ENCODE results near the gene YBEY.

Gene YBEY

DNA sequence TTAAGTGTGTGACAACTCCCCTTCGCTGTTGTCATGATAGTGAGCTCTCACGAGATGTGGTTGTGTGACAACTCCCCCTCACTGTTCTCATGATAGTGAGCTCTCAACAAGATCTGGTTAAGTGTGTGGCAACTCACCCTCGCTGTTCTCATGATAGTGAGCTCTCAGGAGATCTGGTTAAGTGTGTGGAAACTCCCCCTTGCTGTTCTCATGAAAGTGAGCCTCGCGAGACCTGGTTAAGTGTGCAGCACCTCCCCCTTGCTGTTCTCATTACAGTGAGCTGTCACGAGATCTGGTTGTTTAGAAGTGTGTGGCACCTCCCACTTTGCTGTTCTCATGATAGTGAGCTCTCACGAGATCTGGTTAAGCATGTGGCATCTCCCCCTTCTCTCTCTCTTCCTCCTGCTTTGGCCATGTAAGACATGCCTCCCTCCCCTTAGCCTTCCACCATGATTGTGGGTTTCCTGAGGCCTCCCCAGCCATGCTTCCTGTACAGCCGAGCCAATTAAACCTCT, 32.5 kb upstream of the YBEY start:
- no peak overlapping the region for H3K4me3 ChIP-seq (ENCODE audit: low read depth, low read length)
- TF ChIP-seq, protein P1, sequence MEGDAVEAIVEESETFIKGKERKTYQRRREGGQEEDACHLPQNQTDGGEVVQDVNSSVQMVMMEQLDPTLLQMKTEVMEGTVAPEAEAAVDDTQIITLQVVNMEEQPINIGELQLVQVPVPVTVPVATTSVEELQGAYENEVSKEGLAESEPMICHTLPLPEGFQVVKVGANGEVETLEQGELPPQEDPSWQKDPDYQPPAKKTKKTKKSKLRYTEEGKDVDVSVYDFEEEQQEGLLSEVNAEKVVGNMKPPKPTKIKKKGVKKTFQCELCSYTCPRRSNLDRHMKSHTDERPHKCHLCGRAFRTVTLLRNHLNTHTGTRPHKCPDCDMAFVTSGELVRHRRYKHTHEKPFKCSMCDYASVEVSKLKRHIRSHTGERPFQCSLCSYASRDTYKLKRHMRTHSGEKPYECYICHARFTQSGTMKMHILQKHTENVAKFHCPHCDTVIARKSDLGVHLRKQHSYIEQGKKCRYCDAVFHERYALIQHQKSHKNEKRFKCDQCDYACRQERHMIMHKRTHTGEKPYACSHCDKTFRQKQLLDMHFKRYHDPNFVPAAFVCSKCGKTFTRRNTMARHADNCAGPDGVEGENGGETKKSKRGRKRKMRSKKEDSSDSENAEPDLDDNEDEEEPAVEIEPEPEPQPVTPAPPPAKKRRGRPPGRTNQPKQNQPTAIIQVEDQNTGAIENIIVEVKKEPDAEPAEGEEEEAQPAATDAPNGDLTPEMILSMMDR (IDR thresholded peaks at IDR 0.05; ENCODE audit: borderline replicate concordance, insufficient read depth, low read depth, low read length): no peak

DNA sequence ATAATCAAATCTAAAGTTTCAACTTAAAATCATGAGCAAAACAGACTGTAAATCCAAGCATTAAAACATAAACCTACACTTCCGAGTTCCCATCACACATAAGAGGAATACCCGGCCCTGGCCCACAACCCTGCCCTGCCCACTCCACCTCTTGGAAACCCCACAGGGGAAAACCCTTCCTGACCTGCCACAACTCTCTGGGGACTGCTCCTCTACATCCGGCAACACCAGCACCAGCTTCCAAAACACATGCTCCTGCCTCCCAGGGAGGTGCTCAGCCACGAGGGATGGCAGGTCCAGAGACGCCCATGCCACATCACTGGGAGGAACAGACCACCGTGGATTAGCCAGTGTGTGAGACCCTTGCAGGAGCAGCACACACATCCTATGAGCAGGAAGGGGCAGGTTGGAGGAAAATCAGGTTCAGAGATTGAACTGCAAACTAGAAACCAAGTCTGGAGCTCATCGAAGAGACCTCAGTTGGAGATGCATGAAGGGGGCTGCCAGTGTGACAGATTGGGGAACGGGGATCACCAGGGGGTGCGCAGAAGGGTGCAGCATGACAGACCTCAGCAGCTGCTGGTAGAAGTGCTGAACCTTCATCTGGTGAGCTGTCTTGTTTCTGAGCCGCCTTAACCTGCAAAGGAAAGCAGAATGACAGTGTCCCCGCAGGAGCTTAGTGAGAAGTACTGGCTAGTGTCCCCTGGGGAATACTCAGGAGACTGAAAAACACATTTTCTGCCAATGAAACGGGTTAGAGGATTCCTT, 31.8 kb upstream of the YBEY start:
- TF ChIP-seq, protein P1 (IDR thresholded peaks at IDR 0.05; ENCODE audit: borderline replicate concordance, insufficient read depth, low read depth, low read length): no peak
- H3K4me3 ChIP-seq (ENCODE audit: low read depth, low read length): no peak overlapping the region

DNA sequence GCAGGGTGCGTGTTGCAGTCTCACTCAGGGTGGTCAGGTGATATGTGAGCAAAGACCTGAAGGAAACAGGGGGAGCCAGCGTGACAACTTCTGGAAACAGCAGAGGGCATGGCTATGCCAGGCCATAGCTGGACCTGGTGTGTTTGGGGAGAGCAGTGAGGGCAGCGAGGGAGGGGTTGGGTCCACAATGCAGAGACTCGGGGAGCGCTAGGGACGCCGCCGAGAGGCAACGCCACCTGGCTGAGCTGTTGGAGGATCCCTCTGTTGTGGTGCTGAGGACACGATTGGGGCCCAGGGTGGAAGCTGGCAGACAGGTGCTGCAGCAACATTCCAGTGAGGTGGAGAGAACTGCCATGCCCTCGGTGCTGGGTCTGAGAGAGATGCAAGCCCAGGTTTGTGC, 31.0 kb upstream of the YBEY start:
- TF ChIP-seq, protein P1 (IDR thresholded peaks at IDR 0.05; ENCODE audit: borderline replicate concordance, insufficient read depth, low read depth, low read length): no peak
- H3K4me3 ChIP-seq (ENCODE audit: low read depth, low read length): no peak overlapping the region

DNA sequence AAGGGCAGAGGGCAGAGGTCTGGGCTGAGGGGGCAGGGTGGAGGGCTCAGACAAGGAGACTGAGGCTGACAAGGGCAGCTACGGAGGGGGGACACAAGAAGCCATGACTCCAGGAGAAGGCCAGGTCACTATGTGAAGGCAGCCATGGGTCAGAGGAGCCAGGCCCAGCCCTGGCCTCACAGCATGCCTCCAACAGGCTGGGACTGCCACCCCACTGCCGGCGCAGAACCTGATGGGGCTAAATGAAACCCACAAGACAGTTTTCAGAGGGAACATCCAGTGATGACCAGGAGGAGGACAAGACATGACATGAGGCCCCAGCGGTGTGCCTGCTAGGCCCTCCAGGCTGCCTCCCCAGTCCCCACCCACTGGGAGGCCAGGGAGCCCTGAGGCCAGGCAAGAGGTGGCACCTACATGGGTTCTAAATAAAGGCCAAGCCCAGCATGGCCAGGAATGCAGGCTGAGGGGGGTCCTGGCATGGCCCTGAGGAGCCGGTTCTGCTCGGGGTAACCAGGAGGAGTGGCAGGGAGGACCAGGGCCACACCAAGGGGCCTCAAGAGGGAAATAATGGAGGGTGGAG, 30.3 kb upstream of the YBEY start:
- H3K4me3 ChIP-seq (ENCODE audit: low read depth, low read length): no peak overlapping the region
- TF ChIP-seq, protein P1 (IDR thresholded peaks at IDR 0.05; ENCODE audit: borderline replicate concordance, insufficient read depth, low read depth, low read length): no peak

DNA sequence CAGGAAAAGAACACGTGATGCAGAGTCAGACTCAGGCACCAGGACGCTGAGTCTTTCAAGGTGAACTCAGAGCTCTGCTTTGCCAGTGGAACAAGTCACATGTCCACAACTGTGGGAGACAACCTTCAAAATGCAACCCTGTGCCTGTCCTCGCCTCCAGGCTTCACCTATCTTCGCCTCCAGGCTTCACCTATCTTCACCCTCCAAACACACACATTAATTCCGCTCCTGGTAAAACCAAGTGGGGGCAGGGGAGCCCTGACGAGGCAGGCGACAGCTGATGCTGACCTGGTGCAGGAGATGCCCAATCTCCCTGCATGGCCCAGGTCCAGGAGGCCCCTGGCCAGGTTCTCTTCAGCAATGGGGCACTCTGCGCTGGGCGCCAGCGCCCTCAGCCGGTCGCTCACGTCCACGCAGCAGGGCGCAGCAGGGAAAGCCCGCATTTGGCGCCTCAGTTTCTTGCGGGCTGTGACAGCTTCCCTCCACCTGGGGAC, 29.6 kb upstream of the YBEY start:
- no peak overlapping the region for H3K4me3 ChIP-seq (ENCODE audit: low read depth, low read length)
- TF ChIP-seq, protein P1 (IDR thresholded peaks at IDR 0.05; ENCODE audit: borderline replicate concordance, insufficient read depth, low read depth, low read length): no peak

DNA sequence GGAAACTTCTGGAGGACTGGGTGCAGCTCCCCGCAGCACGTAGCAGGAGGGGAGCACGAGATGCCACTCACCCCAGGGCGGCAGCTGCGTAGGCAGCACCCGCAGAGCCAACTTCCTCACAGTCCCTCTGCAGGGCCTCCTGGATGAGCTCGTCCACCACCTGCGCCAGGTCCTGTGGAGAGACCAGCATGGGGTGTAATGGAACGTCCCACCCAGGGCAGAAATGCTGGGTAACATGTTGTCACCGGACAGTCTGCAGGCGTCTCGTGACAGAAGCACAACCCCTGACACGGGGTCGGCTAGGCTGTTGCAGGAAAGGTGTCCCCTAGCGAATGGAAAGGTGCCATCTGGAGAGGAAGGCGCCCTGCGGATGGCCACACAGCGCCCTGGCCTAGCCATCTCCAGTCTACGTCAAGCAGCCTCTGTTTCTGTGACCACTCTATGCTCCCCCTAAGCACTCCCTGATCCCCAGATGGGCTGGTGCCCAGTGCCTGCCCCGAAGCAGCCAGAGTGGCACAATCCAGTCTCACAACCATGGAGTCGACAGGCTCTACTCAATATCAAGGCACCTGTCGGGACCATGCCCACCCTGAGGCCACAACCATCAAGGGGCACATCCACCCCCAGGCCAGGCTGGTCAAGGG, 22.0 kb upstream of the YBEY start:
- no peak overlapping the region for H3K4me3 ChIP-seq (ENCODE audit: low read depth, low read length)
- TF ChIP-seq, protein P1 (IDR thresholded peaks at IDR 0.05; ENCODE audit: borderline replicate concordance, insufficient read depth, low read depth, low read length): no peak

Measured in GM12875 (cell line).